GM20431 (cell line): ENCODE data around the gene HJURP.

Experiments used
- in situ Hi-C: fragments of 300-500 bp; cut with MseI, MboI; formaldehyde crosslinking; loops from one replicate; pipeline ENCODE4 v1.15.0; 2020; ENCODE audit warnings: low sequenced_read_pairs; ENCODE audit not compliant: unreplicated experiment

HJURP gene

DNA sequence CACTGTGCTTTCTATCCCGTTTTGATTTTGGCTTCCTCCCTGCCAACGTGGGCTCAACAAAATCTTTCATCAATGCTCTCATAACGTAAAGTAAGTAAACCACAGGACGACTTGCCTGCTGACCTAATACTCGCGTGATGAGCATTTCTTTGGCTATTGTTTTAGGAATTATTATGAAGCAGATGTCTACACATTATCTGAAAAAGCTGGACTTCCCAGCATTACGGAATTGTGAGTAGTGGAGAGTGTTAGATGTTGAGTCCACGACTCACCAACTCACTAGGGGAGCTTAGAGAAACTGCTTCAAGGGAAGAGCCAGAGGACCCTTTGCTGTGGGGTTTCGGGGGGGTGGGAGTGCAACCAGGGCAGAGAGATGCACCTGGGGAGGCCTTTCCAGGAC lies 21.9 kb downstream of the HJURP start:
- in situ Hi-C loops = no loop called here

DNA sequence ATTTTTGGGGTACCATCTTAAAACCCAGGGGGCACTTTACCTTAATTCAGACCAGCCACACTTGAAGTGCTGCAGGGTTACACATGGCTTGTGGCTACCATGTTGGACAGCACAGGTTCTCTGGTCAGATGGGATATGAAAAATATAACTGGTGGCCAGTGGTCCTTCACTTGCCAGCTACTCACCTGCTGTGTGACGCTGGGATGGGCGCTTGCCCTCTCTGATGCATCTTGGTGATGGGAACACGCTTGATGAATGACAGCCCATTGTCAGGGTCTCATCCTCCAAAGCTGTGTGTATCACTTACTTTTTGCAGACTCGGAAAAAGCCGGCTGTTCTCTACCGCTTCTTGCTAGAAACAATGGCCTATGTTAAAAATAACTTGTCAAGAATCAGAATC lies 22.5 kb downstream of the HJURP start:
- in situ Hi-C loops = no loop called here

DNA sequence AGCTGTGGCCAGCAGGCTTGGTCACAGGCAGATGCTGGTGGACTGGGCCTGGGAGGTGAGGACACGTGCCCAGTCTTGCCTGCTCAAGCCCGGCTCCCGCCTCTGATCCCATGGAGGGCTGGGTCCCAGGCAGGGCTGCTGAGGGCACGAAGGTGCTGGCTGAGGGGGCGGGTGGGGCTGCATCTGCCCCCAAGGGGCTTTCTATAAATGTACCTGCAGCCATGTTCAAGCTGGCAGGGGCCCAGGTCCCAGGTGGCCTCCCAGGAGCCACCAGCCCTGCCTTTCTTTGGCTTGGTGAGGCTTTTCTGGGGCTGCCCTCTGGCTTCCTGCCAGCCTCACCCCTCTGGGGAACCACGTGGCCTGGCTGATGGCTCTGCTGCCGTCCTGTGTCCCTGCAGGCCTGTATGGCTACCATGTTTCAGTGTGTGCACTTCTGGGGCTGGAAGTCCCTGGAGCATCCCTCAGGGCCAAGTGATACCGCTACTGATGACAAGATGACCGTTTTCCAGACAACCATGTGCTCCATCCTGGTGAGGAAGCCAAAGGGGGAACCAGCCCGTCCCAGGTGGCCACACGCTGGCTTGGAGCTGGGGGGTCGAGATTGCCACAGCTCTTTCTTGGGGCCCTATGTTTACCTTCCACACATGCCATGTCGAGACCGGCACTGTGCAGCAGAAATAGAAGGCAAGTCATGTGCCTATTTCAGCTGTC lies 23.2 kb downstream of the HJURP start:
- in situ Hi-C loops = no loop called here

DNA sequence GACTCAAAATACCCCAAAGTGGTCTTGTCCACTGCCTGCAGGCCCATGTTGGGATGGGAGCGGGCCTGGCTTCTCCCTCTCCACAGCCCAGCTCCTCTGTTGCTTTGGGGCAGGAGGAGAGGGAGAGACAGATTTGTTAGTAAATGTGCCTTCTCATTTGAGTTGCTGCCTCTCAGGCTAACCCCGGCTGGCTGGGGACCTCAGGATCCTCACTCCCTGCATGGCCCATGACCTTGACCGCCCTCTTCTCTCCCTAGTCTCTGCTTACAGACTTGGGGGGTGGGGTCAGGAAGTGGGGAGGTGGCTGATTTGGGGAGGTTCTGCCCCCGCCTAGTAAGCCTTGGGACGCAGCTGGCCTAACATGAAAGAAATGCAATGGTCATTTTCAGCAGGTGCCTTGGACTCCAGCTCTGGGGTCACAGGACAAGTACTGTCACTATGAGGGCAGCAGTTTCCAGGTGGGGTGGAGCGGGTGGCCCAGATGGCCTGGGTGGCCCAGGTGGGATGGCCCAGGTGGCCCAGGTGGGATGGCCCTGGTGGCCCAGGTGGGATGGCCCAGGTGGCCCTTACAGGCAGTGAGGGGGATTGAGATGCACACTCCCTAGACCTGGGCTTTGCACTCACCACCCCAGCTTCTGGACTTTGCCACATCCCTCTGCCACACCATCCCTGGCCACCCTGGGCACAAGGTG lies 24.1 kb downstream of the HJURP start:
- in situ Hi-C loops = no loop called here

DNA sequence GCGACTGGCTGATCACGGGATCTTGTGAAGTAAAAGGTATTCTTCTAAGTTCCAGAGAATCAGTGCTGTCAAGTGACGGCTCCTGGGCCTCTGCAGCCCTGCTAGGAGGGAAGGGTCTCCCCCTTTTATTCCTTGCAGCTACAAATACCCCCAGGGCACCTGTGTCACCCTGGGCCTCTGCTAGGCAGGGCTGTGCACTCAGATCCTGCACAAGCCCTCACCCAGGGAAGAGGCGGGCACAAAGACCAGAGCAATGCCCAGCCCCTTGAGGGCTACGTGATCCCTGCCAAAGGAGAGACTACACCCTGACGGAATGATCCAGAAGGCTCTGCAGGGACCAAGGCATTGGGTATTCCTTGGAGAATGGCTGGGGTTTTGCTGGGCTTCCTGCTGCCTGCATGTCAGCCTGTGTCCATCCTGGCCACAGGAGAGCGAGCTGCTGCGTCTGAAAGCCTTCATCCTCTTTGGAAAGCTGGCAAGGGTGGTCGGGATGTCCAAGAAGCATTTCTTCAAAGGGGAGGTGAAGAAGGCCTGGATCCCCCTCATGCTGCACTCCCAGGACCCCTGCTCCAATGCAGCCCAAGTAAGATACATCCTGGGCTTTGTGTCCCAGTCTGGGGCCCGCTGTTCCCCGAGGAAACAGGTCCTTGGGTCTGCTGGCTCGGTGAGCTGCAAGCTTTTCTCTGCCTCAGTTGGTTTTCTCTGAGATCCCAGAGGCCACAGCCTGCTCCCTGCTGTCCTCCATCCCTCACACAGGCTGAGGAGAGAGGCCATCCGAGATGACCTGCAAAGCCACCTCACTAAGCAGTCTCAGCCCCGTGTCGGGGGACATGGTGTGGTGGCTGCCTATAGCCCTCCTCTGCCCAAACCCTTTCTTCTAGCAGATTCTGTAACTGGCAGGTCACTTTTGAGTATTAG lies 24.9 kb downstream of the HJURP start:
- in situ Hi-C loops = no loop called here

DNA sequence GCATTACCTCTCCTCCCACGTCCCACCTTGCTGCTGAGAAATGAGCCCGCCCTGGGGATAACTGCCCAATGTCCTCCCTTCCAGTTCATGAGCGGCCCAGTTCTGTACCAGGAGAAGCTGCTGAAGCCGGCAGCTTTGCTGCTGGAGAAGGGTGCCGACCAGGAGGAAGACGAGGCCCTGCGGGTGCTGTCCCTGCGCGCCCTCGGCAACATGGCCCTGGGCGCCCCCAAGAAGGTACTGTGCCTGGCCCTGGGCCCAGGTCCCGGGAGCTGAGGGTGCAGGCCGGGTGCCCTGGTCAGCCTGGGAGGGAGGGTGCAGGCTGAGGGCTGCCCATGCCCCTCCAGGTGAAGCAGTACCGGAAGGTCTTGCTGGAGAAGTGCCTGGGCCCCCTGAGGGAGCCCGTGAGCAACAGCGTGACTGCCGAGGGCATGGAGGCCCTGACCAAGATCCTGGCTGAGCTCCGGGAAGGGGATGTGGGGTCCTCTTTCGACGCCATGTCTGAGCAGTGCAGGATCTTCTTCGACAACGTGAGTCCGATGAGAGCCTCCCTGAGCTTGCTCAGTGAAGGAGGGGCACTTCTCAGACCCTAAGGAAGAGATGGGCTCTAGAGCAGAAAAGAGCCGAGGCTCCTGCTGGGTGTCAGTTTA lies 25.7 kb downstream of the HJURP start:
- in situ Hi-C loops = no loop called here

DNA sequence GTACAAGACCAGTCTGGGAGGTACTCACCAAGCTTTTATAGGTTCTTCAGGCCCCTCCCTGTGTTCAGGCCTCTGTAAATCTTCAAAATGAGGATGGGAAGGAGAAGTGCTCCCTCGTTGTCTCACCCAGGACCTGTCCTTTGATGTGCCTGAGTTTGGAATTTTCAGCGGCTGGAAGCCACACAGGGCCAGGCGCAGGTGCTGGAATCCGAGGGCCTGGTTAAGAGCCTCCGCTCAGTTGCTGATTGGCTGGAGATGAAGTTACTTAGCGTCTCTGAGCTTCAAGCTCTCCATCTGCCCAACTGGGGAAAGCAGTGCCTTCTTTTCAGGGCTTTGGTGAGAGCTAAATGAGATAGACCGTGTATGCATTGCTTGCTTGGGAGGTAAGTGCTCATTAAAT lies 30.0 kb downstream of the HJURP start:
- in situ Hi-C loops = no loop called here

DNA sequence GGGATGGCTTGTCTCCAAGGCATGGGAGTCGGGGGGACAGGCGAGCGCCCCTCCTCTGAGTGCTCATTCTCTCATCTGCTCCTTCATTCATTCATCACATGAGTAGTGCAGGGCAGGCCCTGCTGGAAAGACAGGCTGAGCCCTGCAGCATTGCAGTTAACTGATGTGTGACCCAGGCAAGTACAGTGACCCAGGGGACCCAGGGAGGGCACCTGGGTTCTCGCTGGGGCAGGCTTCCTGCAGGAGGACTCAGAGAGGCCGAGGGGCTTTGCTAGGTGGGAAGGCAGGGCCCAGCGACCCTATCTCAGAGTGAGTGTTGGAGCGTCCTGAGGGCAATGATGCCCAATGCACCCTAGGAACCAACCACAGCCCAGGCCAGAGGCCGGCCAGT lies 30.6 kb downstream of the HJURP start:
- in situ Hi-C loops = no loop called here

DNA sequence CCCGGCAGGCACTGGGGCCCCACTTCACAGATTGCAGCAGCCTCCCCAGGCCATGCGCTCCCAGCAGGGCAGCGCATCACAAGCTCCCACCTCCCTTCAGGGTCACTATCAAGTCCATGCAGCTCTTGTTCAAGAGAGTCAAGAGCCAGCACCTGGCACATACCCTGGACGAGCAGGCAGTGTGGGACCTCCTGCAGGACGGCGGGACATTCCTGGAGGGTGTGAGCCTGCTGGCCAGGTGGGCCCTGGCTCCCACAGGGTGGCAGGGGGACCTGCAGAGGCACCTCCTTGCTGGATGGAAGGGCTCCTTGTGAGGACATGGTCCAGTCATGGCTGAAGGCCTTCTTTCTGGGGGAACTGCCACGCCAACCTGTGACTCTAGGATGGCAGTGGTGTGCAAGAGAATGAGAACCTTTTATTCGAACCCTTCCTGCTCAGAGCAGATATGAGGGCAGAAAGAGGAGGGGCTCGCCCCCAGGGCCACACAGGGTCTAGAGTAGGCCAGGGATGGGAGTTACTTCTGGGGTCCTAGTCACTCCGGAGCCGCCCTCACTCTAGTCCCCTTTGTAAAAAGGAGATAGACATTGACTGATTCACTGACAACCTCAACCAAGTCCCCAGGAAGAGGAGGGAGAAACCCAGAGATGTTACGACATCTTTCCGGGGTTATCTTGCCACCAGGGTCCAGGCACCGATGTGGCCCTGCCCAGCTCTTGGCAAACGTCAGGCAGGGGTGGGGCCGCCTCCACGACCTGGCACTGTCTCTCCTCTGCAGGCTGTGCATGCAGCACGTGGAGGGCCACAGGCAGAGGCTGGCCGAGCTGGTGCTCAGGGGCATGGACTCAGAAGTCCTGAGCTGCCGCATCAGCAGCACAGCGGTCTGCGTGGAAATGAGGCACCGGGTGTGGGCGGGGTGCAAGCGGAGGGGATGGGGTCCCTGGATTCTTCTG lies 31.3 kb downstream of the HJURP start:
- in situ Hi-C loops = no loop called here

DNA sequence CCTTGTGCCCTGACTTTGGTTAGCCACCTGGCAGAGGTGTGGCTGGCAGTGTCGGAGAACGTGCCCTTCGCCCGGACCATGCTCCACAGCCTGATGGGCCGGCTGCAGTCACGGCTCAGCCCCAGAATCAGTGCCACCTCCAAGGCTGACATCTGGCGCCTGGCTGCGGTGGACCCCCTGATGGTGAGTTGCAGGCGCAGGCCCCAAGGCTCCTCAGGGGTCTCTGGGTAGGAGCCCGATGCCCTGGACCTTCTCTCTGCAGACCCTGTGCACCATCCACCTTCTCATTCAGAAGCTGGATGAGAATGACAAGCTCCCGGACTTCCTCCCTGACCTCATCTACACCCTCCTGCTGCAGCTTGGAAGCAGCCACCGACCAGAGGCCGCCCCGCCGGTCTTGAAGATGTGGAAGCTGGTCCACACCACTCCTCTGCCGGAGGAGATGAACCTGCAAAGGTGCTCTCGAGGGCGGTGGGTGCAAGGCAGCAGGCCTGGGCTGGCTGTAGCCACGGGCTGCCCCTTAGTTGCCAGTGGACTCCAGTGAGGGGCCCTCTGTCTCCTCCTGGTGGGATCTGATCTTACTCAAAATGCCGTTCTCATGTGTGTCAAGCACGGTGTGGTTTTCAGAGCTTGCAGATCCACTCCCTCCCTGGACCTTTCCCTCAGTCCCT lies 32.1 kb downstream of the HJURP start:
- in situ Hi-C loops = no loop called here

DNA sequence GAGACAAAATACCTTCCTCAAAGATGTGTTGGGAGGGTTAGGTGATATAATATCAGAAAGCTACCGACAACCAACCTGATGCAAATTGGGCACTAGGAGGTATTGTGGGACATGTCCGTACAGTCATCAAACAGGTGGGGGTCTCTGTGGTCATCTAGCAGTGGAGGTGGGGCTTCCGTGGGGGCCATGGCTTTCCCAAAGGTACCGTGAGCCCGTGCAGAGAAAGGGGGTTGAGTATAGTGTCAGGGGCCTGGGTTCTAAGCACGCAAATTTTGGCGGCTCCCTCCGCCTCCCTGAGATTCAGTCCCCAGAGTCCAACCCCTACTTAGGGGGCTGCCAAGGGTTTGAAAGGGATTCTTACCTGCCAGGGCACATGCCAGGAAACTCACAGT lies 32.6 kb downstream of the HJURP start:
- in situ Hi-C loops = no loop called here

DNA sequence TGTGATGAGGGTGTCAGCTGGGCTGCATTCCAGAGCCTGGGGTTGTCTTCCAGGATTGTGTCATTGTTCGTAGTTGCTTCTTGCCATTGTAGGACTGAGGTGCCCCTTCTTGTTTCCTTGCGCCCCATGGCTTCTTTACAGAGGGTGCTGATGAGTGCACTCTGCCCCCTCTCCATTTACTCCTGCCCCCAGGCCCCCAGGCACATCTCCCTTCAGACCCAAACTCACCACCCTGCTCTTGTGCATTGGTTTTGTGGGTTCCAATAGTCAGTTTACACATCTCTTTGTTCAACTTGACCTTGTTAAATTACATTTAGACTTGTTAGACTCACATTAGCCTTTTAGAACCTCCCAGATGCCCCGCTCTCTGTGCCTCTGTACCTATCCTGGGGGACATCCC lies 33.1 kb downstream of the HJURP start:
- in situ Hi-C loops = no loop called here

DNA sequence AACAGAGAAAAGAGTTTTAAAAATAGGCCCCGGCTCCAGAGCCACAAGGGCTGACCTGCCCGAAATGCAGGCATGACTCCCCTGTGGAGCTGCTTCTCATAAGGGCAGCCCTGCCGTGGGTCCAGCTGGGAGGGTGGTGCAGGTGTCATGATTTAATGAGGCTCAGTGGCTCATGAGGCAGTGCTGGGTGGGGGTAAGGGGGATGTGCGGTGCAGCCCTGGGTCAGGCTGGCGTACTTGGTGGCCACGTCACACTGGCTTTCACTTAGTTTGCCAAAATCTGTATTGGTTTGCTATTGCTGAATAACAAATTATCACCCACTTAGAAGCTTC lies 33.6 kb downstream of the HJURP start:
- in situ Hi-C loops = no loop called here

DNA sequence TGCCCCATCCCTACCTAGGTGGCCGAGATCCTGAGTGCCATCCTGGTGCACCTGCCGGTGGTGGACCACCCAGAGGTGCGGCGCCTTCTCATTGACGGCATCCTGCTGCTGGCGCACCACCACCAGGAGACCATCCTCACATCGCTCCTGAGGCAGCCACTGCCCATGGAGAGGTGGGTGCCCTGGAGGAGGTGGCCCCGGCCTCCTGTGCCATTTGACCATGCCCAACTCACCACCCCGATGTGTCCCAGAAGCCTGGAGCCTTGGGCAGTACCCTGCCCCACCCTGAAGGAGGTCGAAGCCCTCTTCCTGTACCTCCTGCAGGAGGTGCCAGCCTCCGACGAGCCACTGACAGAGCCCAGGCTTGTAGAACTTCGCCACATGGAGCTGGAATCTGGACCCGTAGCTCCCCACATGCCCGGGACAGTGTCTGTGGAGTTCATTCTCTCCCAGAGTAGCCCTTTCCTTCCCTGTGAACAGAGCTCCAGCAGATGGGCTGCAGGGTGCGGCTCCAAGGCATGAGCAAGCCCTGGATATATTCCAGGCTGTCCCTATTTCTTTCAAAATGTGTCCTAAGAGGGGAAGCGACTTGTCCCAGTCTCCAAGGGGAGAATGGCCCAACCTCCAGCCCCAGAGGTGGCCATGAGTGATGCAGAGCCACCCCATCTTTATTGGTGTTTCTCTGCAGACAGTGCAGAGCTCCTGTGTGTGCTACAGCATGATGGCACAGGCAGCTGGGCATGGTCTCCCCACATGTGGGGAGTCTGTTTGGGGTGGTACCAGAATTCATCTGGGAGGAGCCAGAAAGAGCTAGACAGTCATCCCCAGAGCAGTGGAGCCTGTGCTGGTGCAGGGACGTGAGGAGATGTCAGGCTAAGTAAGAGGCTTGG lies 34.2 kb downstream of the HJURP start:
- in situ Hi-C loops = no loop called here

DNA sequence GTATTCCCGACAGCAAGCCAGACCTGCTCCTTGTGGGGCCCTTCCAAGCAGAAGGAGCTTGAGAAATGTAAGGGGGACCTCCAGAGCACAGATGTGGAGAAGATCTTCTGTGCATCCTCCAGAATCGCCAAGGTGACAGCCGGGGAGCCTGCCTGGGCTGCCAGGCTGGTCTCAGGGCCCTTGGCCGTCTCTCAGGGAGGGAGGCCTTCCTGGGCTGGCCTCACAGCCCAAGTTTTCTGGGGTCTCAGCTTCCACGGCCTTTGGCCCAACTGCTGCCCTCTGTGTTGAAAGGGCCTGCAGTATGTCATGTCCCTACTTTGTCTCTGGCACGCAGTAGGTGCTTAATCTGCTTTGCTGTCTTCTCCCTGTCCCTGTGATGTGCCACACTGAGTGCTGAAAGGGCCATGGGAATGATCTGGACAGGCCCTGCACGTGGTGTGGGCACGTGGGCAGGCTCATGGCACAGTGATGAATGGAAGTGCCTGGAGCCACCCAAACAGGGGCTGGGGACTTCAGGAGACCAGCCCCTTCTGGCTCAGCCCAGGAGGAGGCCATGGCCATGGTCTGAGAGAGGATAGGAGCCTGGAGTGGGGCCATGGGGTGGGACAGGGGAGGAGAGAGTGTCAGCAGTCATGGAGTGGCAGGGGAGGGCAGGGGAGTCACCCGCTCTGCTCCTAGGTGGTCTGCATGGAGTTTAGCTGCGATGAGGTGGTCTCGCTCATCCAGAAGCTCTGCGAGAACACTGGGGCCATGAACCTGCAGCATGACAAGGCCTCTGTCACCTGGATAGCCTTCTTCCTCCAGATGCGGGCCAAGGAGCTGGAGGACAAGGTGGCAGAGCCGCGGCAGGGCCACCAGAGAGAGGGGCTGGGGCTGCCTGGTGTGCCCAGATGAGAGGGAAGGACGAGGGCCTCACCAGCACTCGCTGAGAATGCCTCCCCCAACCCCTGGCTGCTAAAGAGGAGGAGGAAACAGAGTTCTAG lies 35.4 kb downstream of the HJURP start:
- in situ Hi-C loops = no loop called here

DNA sequence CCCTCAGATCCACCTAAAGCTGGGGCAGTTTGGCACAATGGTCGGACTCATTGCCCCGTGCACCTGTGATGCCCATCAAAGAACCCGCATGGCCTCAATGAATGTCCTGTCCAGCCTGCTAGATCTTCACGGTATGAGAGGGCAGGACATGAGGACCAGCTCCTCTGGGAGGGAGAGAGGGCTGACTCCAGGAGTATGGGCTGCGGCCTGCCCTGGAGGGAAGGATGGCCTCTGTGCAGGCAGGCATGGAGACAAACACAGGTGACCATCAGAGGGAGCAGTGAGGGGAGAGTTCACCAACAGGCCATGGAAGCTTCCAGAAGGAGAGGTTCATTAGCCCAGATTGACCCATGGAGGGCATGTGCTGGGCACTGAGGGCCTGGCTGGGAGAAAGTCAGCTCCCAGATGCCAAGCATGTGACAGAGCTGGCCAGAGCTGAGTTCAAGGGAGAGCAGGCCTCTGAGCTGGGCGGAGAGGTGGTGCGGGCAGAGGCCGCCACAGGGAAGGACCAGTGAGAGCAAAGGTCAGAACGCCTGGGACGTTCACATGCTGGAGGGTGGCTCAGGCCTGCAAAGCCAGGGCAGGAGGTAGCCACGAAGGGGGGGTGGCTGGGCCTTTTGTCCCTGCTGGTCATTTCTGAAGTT lies 36.2 kb downstream of the HJURP start:
- in situ Hi-C loops = no loop called here
